SK-N-SH treated with all-trans-retinoic acid at 6 μM for 48 hours (cell line): Measurements from ENCODE around the gene SLC49A4.

ENCODE experiments used
- ARNTL ChIP-seq: fragments of 450-650 bp; formaldehyde crosslinking; IDR thresholded peaks from 2 replicates; pipeline ENCODE4 v1.5.0; 2020; ENCODE audit warnings: low read depth, mild to moderate bottlenecking, moderate library complexity, borderline replicate concordance
- CSDC2 ChIP-seq: fragments of 250-450 bp; sonication (Bioruptor Pico); IDR thresholded peaks from 2 replicates; pipeline ENCODE4 v1.5.0; 2020; ENCODE audit warnings: mild to moderate bottlenecking, moderate library complexity
- ESRRG ChIP-seq: fragments of 250-450 bp; sonication (Bioruptor Pico); IDR thresholded peaks from 2 replicates; pipeline ENCODE4 v1.6.1; 2021; ENCODE audit warnings: mild to moderate bottlenecking
- ISL1 ChIP-seq: fragments of 250-450 bp; sonication (Bioruptor Pico); IDR thresholded peaks from 2 replicates; pipeline ENCODE4 v2.1.2; 2022; ENCODE audit warnings: mild to moderate bottlenecking, moderate library complexity
- OSR1 ChIP-seq: fragments of 250-450 bp; sonication (Bioruptor Pico); IDR thresholded peaks from 2 replicates; pipeline ENCODE4 v1.8.0; 2022; ENCODE audit warnings: moderate library complexity, mild to moderate bottlenecking, inconsistent platforms
- PATZ1 ChIP-seq: fragments of 250-450 bp; sonication (Bioruptor Pico); IDR thresholded peaks from 2 replicates; pipeline ENCODE4 v1.8.0; 2020; ENCODE audit warnings: mild to moderate bottlenecking, moderate library complexity, borderline replicate concordance
- PPARA ChIP-seq: fragments of 250-450 bp; sonication (Bioruptor Pico); IDR thresholded peaks from 2 replicates; pipeline ENCODE4 v1.5.0; 2020; ENCODE audit warnings: mild to moderate bottlenecking, borderline replicate concordance
- RARB ChIP-seq: fragments of 250-450 bp; sonication (Bioruptor Pico); IDR thresholded peaks from 2 replicates; pipeline ENCODE4 v1.8.0; 2021; ENCODE audit warnings: mild to moderate bottlenecking, moderate library complexity
- SNAI2 ChIP-seq: fragments of 250-450 bp; sonication (Bioruptor Pico); IDR thresholded peaks from 2 replicates; pipeline ENCODE4 v1.5.0; 2020; ENCODE audit warnings: mild to moderate bottlenecking, moderate library complexity
- TCF4 ChIP-seq: fragments of 250-450 bp; sonication (Bioruptor Pico); IDR thresholded peaks from 2 replicates; pipeline ENCODE4 v1.8.0; 2021; ENCODE audit warnings: mild to moderate bottlenecking, moderate library complexity, borderline replicate concordance
- TOX ChIP-seq: fragments of 250-450 bp; sonication (Bioruptor Pico); IDR thresholded peaks from 2 replicates; pipeline ENCODE4 v1.8.0; 2021; ENCODE audit warnings: mild to moderate bottlenecking, moderate library complexity, borderline replicate concordance
- ZFP30 ChIP-seq: fragments of 450-650 bp; formaldehyde crosslinking; IDR thresholded peaks from 2 replicates; pipeline ENCODE4 v1.5.0; 2022; ENCODE audit warnings: mild to moderate bottlenecking, moderate library complexity
- ZNF565 ChIP-seq: fragments of 450-650 bp; formaldehyde crosslinking; conservative IDR thresholded peaks from 2 replicates; pipeline ENCODE4 v1.5.0; 2020; ENCODE audit warnings: low read depth, mild to moderate bottlenecking, moderate library complexity

GRCh38 chr3:122857019-122857418, 62.1 kb downstream of the SLC49A4 start:
- TF ChIP-seq SNAI2 (no peak), ZNF565 (no peak), ARNTL (CRISPR knock-in tag) (no peak), ZFP30 (CRISPR knock-in tag) (no peak), PATZ1 (CRISPR knock-in tag) (no peak), TOX (CRISPR knock-in tag) (no peak), RARB (no peak), ESRRG (CRISPR knock-in tag) (no peak), CSDC2 (CRISPR knock-in tag) (no peak), TCF4 (CRISPR knock-in tag) (no peak), PPARA (CRISPR knock-in tag) (no peak), OSR1 (CRISPR knock-in tag) (no peak), ISL1 (no peak)
